ENCODE results near the gene CARD11.

DNA sequence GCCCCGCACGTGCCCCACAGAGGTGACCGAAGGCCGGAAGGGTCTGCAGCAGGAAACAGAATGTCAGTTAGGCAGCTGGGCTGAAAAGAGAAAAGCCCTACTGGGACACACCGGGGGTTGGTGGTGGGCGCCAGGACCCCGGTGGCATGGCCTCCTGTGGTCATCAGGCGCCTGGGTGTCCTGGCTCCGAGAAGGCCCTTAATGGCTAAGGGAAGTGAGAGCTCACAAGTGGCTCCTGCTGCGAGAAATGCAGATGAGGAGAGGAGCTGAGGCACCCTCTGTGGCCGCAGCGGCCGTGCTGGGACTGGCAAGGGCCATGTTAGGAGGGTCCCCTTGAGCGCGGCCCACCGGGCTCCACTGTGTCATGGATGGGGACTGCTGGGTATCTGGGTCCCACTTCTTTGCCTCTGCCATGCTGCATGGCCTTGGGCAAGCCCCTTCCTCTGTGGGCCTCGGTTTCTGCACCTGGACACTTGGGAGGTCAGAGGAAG is 120.3 kb downstream of the CARD11 start:
- TF ChIP-seq JUNB (IDR thresholded peaks at IDR 0.05; ENCODE audit: unreplicated experiment) (no peak), EZH2 (IDR thresholded peaks at IDR 0.05; ENCODE audit: low read depth, unreplicated experiment) (no peak), POLR2AphosphoS5 (IDR thresholded peaks at IDR 0.05; ENCODE audit: low read depth) (no peak), EZH2phosphoT487 (IDR thresholded peaks at IDR 0.05; ENCODE audit: unreplicated experiment) (no peak), CREB1 (CRISPR knock-in tag; IDR thresholded peaks at IDR 0.05; ENCODE audit: low read depth) (no peak)
- TF ChIP-seq, protein P1, sequence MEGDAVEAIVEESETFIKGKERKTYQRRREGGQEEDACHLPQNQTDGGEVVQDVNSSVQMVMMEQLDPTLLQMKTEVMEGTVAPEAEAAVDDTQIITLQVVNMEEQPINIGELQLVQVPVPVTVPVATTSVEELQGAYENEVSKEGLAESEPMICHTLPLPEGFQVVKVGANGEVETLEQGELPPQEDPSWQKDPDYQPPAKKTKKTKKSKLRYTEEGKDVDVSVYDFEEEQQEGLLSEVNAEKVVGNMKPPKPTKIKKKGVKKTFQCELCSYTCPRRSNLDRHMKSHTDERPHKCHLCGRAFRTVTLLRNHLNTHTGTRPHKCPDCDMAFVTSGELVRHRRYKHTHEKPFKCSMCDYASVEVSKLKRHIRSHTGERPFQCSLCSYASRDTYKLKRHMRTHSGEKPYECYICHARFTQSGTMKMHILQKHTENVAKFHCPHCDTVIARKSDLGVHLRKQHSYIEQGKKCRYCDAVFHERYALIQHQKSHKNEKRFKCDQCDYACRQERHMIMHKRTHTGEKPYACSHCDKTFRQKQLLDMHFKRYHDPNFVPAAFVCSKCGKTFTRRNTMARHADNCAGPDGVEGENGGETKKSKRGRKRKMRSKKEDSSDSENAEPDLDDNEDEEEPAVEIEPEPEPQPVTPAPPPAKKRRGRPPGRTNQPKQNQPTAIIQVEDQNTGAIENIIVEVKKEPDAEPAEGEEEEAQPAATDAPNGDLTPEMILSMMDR (conservative IDR thresholded peaks at IDR 0.05; ENCODE audit: low read depth in 2 of 2): no peak
- TF ChIP-seq, protein P2, sequence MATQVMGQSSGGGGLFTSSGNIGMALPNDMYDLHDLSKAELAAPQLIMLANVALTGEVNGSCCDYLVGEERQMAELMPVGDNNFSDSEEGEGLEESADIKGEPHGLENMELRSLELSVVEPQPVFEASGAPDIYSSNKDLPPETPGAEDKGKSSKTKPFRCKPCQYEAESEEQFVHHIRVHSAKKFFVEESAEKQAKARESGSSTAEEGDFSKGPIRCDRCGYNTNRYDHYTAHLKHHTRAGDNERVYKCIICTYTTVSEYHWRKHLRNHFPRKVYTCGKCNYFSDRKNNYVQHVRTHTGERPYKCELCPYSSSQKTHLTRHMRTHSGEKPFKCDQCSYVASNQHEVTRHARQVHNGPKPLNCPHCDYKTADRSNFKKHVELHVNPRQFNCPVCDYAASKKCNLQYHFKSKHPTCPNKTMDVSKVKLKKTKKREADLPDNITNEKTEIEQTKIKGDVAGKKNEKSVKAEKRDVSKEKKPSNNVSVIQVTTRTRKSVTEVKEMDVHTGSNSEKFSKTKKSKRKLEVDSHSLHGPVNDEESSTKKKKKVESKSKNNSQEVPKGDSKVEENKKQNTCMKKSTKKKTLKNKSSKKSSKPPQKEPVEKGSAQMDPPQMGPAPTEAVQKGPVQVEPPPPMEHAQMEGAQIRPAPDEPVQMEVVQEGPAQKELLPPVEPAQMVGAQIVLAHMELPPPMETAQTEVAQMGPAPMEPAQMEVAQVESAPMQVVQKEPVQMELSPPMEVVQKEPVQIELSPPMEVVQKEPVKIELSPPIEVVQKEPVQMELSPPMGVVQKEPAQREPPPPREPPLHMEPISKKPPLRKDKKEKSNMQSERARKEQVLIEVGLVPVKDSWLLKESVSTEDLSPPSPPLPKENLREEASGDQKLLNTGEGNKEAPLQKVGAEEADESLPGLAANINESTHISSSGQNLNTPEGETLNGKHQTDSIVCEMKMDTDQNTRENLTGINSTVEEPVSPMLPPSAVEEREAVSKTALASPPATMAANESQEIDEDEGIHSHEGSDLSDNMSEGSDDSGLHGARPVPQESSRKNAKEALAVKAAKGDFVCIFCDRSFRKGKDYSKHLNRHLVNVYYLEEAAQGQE (IDR thresholded peaks at IDR 0.05; ENCODE audit: unreplicated experiment): no peak
